NCI-H1048 (cell line): ENCODE results near the gene PAX9.
A peak's percentile ranks its signal among the peaks of the same experiment; 100 is the strongest.

Source experiments
- DNase-seq: peaks from one replicate; lab custom pipeline; 2025; lab: John Stamatoyannopoulos, UW

Gene PAX9

DNA sequence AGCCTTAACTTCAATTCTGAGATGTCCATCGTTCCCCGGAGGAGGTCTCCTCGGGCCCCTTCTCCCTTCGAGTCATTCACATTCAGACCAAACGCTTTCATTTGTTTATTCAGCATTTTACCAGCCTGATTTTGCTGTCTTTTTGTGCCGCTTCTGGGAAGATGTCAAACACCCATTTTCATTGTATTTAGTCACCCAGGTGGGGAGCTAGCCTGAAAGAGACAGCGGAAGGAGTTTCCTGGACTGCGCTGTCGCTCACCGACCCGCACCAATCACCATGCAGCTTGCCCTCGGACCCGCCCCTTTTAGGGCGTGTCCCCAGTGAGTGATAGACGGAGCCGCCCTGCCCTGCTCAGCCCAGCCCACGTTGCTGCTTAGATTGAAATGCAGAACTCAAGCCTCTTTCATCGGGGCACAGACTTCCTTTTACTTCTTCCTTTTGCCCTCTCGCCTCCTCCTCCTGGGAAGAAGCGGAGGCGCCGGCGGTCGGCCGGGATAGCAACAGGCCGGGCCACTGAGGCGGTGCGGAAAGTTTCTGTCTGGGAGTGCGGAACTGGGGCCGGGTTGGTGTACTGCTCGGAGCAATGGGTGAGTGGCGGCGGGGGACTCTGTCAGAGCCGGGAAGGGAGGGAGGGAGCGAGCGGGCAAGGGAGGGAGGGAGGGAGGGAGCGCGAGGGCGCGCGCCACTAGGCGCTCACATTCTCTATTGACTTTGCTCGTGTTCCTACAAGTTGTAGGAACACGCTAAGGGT, at the start of gene PAX9:
Gene PAX9 (plus strand): TSS at position 355 of the 752 bp plus-strand sequence. CDS start 230 bp downstream, at position 585.
- peak; percentile 78 for DNase-seq

DNA sequence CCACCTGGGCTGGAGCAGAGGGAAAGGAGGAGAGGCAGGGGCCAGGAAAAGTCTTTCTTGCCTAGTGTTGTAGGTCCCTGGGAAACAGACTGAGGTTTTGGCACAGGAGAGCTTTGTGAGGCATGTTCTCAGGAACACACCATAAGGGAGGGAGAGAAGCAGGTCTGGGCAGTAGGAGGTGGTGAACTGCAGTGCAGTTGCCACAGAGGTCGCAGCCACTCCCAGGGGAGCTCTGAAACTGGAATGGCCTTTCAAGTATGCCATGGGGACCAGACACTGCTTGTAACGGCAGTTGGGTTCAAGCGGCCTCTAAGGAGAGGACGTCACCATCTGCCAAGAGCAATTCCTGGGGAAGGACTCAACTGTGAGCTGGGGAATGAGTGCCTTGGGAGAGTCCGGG, 43.8 kb upstream of the PAX9 start:
- no peak for DNase-seq

DNA sequence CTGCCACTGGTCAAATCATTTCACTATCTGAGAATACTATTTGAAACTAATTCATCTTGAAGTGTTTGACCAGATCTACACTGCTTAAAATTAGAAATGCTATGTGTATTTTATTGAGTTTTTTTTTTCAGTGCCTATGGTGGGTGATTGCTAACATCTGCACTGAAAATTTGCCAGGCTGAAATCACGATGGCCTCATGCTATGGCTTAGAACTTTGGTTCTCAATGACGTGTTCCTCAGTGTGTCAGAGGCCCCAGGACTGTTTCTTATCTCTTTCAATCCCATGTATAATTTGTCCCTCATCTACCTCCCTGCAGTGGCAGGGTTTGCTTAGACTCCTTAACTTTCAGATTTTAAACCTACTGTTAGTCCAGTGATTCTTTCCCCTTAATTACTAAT, 43.0 kb upstream of the PAX9 start:
- DNase-seq, result no peak

DNA sequence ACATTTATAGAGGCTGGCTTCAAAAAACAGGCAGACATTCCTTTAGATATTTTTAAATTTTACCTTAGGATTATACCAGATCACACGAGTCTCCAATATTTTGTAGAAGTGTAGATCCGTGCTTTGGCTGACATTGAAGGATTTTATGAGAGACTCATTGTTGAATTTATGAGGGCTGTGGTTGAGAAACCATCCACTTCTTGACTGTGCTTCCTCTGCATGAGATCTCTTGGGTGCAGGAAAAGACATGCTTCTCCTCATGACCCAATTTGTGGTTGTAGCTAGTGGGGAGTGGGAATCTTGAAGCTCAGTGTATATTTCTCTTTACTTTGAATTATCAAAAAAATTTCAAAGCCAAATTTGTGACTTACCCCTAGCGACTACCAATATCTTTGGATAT, 42.5 kb upstream of the PAX9 start:
- no peak for DNase-seq

DNA sequence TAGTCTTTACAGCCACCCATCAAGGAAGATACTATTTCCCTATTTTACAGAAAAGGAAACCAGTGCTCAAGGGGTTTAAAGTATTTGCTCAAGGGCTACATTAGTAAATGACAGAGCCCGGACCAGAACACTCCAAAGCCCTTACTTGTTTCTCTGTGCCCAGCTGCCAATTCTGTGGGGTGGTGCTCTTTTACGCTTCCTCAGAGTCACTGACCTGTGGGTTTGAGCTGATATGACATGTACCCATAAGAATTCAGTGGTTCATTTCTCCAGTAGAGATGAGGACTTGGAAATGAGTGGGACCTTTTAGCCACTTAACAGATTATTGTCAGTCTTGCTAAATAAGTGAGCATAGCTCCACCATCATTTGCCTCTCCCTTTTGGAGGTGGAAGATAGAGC, 41.8 kb upstream of the PAX9 start:
- DNase-seq, result no peak

DNA sequence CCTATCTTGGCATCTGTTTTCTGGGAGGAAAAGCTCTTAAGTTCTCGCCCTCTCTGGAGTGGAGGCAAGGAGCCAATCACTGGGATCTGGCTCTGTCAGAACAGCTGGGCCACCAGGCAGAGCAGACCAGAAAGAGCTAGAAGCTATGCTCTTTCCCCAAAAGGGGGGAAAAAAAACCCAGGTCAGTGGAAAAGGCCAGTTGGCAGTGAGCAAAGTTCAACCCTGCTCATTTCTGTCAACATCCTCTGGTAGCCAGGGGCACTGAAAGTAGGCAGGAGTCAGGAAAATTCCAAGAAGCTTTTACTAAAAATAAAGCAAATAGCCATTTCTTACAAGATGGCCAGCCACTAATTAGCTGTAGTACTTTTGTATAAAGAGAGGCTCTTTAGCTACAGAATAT, 36.6 kb upstream of the PAX9 start:
- DNase-seq, result no peak

DNA sequence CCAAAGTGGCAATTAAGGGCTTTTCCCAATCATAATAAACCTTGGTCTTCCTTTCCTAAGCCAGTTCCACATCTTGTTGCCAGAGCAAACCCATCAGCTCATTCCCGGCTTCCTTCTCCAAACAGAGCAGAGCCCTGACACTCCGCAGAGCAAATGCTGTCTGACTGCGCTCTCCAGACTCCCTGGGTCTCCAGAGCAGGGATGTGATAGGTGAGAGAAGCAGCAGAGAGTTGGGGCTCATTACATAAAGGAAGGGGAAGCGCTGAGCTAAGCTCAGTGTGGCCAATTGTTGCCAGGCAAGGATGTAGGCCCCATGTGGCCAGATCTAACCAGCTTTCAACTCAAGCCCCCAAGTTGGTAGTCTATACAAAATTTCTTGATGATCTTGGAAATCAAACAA, 36.2 kb upstream of the PAX9 start:
- no peak for DNase-seq

DNA sequence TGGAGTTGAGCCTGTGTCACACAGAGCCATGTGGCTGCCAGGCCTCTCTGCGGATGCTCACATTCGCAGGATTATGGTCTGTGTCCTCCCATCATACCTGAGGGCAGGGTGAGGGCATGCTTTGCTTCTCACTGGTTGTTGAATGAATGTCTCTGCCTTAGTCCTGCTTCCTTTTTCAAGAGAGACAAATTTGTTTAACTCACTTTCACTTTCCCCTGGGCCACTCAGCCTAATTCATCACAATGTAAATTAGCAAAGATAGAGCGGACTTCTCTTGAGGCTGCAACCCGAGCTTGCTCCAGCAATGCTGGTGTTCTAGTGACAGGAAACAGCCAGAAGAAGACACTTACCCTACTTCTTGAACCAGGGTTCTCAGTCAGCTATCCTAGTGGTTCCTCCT, 35.5 kb upstream of the PAX9 start:
- DNase-seq, result no peak

DNA sequence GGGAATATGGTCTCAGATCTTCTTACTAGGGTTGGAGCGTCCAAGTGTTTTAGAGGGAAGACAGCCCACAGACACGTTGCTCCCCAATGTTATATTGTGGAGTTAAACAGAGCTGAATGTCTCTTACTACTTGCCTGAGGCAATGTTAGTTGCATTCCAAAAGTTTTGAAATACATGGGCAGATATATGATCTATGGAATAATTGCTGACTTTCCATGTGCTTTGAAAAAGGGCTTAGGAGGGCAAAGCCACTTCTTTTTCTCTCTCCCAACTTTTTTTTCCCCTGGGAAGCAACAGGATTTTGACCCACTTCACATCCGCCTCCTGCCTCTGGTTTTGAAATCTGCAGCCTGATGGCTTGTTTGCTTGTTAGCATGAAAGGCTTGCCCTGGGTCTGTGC, 33.7 kb upstream of the PAX9 start:
- no peak for DNase-seq

DNA sequence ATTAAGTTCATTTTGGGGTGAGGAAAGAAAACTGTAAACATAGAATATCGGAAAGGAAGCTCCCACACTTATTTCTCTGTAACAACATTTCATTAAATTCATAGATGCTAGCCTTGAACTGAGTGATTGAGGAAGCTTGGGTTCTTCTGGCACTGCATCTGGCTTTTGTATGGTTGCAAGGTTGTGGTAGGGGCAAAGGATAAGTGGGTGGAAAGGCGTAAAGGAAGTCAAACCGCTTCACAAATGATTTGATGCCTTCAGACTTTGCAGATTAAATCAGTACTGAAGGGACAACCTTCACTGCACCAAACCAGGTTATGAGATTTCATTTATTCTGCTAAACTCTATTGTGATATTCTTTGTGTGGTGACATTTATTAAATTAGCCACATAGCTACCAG, 28.1 kb upstream of the PAX9 start:
- no peak for DNase-seq

DNA sequence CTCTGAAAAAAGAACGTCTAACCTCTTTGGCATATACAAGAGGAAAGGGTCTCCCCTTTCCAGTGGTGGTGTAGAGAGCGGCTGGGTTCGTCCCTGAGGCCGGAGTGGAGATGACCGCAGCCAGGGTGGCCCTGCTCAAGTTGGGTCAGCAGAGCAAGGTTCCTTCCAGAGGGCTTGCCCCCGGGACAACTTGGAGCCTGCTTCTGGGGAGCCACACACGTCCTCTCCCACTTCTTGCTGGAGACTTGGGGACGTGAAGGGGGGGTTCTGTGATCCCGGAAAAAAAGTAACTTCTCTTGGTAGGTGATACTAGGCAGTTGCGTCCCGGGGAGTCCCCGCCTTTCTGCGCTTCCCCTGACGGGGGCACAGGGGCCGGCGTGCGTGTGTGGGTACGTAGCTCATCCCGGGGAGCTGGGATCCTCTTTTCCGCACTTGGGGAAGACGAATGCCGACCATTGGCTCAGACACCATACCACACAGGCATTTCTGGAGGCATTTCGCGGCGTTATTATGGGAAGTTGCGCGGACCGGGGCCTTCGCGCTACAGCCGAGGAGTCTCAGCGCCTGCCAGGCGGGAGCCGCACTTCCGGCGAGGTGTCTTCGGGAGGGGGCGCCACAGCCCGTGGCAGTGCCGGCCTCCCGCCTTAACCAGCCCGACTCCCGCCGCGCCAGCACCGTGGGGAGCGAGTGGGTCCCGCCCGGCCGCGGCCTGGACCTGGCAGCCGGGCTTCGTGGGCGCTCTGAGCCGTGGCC, 14.8 kb upstream of the PAX9 start:
- no peak for DNase-seq

DNA sequence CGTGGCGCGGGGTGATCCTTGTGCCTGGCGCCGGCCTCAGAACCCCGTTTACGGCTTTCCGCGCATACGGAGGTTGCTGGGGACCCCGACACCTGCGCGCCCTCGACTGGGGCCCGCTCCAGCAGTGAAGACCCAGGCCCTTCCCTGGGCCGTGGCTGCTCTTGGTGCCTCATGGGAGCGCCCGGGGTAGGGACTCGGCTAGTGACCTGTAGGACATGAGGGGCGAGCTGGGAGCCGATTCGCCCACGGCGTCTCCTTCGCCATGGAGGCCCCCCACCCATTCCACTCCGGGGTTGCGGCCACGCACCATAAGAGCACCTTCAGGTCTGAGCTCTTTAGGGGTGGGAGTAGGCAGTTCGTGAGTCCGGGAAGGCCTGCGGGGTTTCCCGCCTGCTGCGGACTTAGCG, 14.2 kb upstream of the PAX9 start:
- DNase-seq, result no peak

DNA sequence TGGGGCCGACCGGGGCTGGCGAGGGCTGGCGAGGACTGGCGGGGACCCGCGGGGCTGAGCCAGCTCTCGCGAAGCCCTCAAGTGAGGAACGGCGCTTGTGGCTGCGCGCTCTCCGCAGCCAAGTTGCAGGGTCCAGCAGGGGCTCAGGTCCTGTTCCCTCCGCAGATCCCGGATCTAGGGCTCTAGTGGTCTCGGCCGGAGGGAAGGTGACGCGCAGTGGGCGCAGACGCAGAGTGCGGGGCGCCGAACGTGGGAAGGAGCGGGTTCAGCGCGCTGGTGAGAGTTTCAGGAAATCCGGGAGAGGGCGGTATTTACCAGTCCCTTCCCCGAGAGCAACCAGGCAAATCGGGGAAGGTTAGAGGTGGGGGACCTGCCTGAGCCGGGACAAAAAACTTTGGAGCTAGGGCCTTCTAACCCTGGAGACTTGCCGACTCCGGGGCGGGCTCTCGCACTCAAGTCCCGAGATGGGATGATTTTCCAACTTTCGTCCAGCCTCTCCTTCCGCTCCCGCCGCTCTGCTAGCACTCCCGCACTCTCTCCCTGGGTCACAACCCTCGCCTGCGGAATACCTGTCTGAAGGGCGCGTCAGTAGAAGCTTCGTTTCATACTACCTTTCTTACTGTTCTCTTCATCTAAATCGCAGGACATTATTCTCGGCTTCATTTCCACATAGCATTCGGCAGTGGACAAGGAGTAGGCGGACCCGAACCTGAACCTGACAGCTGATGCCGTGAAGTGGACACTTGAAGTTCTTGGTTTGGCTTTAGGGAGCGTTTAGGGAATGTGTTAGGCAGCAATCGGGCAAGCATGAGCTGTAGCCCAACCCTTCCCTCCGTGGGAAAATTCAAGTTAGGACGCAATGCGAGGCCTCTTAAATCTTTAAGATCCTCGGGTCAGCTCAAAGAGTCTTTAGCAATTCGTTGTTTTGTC, 13.6 kb upstream of the PAX9 start:
- DNase-seq, result no peak

DNA sequence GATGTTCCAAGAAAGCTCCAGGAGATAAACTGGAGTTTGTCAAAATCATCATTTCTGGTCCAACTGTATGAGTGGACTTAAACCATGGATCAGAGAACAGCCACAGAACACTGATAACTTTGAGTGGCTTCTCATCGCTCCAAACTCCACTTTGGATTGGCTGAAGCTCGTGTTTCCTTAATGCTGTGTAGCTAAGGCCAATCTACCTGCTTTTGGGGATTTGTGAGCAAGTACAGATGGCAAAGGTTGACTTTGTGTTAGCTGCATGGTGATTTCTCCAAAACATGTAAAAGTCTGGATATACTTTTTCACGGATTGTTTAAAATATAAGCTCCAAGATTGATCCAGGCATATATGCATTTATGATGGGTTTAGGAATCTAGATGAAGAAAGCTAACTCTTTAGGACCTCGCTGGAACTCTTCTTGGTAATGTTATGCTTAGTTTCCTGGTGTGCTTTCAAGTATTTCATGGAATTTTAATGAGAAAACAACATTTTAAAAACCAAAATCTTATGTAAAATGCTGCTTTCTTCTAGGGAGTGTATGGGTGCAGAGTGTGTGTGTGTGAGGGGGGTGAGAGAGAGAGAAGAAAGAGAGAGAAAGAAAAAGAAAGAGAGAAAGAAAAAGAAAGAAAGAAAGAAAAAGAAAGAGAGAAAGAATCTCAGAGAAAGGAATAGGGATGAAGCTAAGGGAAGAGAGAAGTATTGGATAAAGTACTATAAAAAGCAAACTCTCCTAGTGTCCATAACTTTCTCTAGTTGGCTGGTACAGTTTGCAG, 11.6 kb upstream of the PAX9 start:
- no peak for DNase-seq

DNA sequence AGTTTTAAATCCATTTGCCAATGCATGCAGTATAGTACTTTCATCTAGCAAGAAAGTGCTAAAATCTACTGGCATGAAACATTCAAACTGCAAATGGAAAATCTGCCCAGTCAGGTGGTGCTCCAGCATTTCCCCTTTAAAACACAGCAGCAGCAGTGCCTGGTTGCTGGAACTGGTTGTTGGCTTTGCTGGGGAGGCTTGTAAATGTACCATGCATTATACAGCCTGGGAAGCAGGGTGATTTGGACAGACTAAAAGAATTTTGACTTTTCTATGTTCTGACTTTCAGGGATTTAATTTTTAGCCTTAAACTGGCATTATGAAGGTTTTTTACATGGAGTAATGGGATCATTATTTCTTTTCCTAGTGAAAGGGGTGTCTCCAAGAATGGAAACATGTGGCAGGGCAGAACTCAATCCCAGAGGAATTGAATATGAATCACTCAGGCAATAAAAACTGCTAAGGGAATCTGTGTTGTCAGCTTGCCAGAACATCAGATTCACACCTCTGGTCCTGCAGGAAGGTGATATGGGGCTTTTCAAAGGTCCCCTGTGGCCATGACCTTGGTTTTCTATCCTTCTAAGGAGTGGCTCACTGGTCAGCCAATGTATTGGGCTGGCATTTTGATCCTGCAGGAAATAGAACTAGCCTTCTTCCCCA, 9.0 kb upstream of the PAX9 start:
- no peak for DNase-seq

DNA sequence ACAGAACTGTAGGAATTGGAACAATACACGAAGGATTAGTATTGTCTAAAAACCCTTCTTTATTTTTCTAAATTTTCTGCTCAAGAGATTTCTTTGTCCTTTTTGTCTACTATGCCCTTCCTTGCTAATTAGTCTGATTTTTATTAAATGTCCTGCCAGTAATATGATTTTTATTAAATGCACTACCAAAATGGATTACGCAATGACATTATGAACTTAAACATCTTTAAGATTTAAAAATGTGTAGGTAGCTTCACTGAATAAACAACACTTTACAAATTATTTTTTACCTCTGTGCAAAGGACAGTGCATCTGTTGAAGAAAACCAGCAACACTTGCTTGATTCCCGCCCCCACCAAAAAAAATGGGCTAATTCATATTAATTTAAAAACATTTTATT, 8.2 kb upstream of the PAX9 start:
- no peak for DNase-seq

DNA sequence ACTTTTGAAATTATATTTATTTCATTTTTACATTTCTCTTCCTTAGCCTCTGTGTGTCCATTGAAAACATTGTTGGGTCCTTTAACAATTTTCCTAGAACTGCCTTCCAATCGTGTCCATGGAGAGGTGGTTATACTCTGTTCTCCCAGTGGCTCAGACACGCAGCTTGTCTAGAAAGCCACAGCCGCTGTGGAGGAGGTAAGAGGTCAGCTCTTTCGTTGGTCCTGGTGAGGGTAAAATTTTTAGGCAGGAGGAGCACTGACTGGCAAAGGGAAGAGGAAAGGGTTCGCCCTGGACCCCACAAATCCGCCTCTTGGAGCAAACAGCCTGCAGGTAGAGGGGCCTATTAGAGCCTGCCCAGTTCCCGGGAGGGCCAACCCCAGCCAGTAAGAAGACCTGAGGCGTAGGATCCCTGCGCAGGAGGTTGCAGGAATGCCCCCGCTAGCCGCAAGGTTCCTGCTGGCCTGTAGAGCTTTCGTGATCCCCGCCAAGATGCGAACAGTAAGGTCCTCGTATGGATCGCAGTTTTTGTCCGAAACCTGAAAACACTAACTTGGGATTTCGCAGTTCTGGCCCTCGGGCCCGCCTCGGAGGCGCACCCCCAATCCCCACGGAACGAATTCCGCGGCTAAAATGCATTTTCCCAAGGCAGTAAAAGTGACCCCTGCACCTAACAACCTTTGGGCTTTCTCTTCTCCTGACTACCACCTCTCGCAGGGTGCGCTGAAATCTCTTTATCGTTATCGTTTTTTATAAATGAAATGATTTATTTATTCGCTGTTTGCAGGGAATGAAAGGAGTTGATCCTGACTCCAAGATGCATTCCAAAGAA, 7.5 kb upstream of the PAX9 start:
- no peak for DNase-seq

DNA sequence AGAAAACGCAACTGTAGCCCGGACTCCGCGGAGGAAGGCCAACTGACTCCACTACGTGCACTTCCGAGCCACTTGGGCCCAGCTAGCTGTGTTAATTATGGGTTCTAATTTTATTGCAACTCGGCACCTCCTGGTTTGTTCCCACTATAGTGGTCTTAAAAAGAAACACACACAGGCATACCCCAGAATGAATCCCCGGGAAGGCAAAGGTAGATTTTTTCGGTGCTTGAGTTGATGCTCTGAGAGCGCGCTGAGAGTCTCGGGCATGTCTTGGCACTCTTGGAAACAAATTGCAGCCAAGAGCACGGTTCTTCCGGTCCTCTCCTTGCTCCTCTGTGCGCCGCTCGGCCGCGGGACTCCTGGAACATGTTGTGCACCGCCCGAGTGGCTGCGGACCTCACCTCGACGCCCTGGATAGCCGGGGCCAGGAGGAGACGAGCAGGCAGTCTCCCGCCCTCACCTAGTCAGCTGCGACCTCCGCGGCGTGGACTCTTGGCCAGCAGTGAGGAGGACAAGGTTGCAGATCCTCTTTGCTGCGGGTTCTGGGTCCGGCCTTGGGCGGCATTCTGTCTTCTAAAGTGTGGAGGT, 6.8 kb upstream of the PAX9 start:
- DNase-seq, result no peak

DNA sequence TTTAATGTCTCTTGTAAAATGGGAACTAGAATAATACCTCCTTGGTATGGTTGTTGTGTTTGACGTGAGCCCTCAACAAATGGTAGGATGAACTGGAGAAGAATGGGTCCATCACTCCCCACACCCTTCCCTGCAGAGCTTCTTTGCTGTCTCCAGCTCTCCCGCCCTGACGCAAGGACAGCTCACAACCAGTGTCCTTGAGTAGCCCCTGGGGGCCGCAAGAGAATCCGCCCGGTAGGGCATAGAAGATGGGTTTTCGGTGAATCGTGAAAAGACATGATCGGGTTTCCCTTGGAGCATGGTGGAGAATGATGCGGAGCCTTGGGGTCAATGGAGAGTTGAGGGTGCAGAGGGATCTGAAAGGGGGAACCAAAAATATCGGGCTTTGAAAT, 6.1 kb upstream of the PAX9 start:
- DNase-seq, result no peak
